PC-9 (cell line): ENCODE measurements around the gene RDH13. TPM values are rescaled to one million over a fixed set of nuclear protein-coding genes. Genes with fewer than 3 reads are reported as not detected.

Experiments used
- BruUV-seq: library from RNA; stranded (reverse); fragments of 400-500 nt; replicated peaks from 2 replicates; lab custom pipeline; 2021; lab: Mats Ljungman, UMichigan
- CTCF ChIA-PET: fragments of 300-600 bp; sonication (Branson Sonifier 250); formaldehyde crosslinking; loops from one replicate; lab custom pipeline; 2022; ENCODE audit warnings: antibody characterized with exemption; lab: Charles Lee
- POLR2A ChIA-PET: fragments of 300-600 bp; sonication (Branson Sonifier 250); formaldehyde crosslinking; loops from one replicate; lab custom pipeline; 2022; ENCODE audit warnings: antibody characterized with exemption; ENCODE audit not compliant: unreplicated experiment; lab: Charles Lee
- DNase-seq, 2 experiments: peaks; one replicate each; pipeline versions ENCODE4 v3.0.0 to v3.0.0-alpha.2; 2015 to 2022; ENCODE audit warnings: mixed read lengths in 1 of 2
- H2AFZ ChIP-seq: fragments of 200-600 bp; sonication (generic); 2 replicates; pipeline ENCODE4 v1.8.1; 2017; ENCODE audit warnings: antibody characterized with exemption
- H3F3A ChIP-seq: fragments of 200-600 bp; sonication (generic); 2 replicates; pipeline ENCODE4 v1.8.1; 2017; ENCODE audit warnings: antibody characterized with exemption, mild to moderate bottlenecking, low read depth; ENCODE audit not compliant: insufficient read depth
- H3K27ac ChIP-seq: fragments of 200-600 bp; sonication (generic); 2 replicates; pipeline ENCODE4 v1.6.1; 2016; ENCODE audit warnings: mixed run types
- H3K27me3 ChIP-seq: fragments of 200-600 bp; sonication (generic); 2 replicates; pipeline ENCODE4 v1.6.1; 2016; ENCODE audit warnings: low read depth, mixed run types; ENCODE audit not compliant: insufficient read depth
- H3K36me3 ChIP-seq: fragments of 200-600 bp; sonication (generic); 2 replicates; pipeline ENCODE4 v1.6.1; 2016; ENCODE audit warnings: low read depth, mixed run types
- H3K4me1 ChIP-seq: fragments of 200-600 bp; sonication (generic); replicated peaks from 2 replicates; pipeline ENCODE4 v1.6.1; 2016; ENCODE audit warnings: mixed run types; ENCODE audit not compliant: insufficient read depth
- H3K4me2 ChIP-seq: fragments of 200-600 bp; sonication (generic); 2 replicates; pipeline ENCODE4 v1.6.1; 2017; ENCODE audit warnings: mixed run types
- H3K4me3 ChIP-seq: fragments of 200-600 bp; sonication (generic); 2 replicates; pipeline ENCODE4 v1.6.1; 2016; ENCODE audit warnings: mixed run types
- H3K79me2 ChIP-seq: fragments of 200-600 bp; sonication (generic); 2 replicates; pipeline ENCODE4 v1.6.1; 2017; ENCODE audit warnings: low read depth, mixed run types
- H3K9me2 ChIP-seq: fragments of 200-600 bp; sonication (generic); 2 replicates; pipeline ENCODE4 v1.8.1; 2017; ENCODE audit warnings: mild to moderate bottlenecking; ENCODE audit not compliant: insufficient read depth
- H3K9me3 ChIP-seq: fragments of 200-600 bp; sonication (generic); 2 replicates; pipeline ENCODE4 v1.8.1; 2016; ENCODE audit warnings: low read depth; ENCODE audit not compliant: insufficient read depth
- H4K20me1 ChIP-seq: fragments of 200-600 bp; sonication (generic); 2 replicates; pipeline ENCODE4 v1.8.1; 2017; ENCODE audit not compliant: insufficient read depth
- EZH2 ChIP-seq: fragments of 200-600 bp; sonication (generic); IDR thresholded peaks from 2 replicates; pipeline ENCODE4 v1.8.0; 2017; ENCODE audit warnings: antibody characterized with exemption, low read depth
- intact Hi-C: fragments of 100-400 bp; cut with micrococcal nuclease; formaldehyde crosslinking; loops from one replicate; pipeline ENCODE4 v1.10.0; 2022; ENCODE audit not compliant: unreplicated experiment
- total RNA-seq: library from RNA; stranded (reverse); gene quantifications from 2 replicates; pipeline ENCODE4 v1.2.3, GENCODE V29; 2021
- TF ChIP-seq, protein P1 (sequence below): fragments of 200-600 bp; sonication (generic); conservative IDR thresholded peaks from 2 replicates; pipeline ENCODE4 v1.6.1; 2017; ENCODE audit warnings: mixed run types, antibody characterized with exemption, mild to moderate bottlenecking, moderate library complexity

The RDH13 gene
- total RNA-seq, 1 experiment from 2014 or later, result 39.8 TPM

DNA sequence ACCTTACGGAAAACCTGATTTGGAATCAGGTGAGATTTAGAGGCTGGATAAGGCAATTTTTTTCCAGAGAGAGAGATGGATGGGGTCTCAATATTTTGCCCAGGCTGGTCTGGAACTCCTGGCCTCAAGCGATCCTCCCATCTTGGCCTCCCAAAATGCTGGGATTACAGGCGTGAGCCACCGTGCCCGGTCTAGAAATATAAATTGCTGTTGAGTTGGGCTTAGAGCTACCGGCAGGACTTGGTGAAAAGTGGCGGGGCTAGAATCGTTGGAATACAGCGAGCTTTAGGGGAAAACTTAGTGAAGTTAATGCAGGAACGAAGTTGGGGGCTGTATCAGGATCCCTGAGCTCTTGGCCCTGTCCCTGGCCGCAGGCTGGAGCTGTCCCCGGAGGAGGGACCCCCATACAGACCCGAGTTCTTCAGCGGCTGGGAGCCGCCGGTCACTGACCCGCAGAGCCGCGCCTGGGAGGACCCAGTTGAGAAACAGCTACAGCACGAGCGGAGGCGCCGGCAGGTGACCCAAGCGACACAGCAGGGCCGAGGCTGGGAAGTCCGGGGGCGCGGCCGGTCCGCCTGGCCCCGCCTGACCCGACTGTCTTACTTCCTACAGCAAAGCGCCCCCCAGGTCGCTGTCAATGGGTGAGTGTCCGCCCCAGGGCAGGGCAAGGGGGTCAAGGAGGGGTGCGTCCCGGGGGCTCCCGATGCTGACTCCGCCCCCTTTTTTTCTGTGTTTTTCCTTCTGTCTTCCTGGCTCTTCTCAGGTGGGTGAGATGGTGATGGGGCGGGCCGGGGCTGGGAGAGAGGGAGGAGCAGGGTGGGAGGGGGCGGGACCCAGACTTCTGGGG, 20.3 kb upstream of the RDH13 start:
- intact Hi-C loops, result no loop called here
- Histone ChIP-seq H3K9me3 (no peaks in the 10 kb centered on the region), H3K4me2 (no peak overlapping the region), H3K79me2 (no peaks in the 10 kb centered on the region), H4K20me1 (peaks cover 10% of the 10 kb centered on the region; the same call in 1 of the 2 replicates), H2AFZ (no peak overlapping the region), H3K27ac (no peak overlapping the region), H3K4me3 (no peak overlapping the region), H3K36me3 (peaks cover 16% of the 10 kb centered on the region), H3K9me2 (no peaks in the 10 kb centered on the region), H3K4me1 (no peaks in the 10 kb centered on the region), H3F3A (peaks cover 77% of the 10 kb centered on the region; the same call in 1 of the 2 replicates), H3K27me3 (no peaks in the 10 kb centered on the region)
- peak in 1 of 2 experiments; percentile 5 for DNase-seq
- TF ChIP-seq EZH2, result no peak
- TF ChIP-seq, protein P1, sequence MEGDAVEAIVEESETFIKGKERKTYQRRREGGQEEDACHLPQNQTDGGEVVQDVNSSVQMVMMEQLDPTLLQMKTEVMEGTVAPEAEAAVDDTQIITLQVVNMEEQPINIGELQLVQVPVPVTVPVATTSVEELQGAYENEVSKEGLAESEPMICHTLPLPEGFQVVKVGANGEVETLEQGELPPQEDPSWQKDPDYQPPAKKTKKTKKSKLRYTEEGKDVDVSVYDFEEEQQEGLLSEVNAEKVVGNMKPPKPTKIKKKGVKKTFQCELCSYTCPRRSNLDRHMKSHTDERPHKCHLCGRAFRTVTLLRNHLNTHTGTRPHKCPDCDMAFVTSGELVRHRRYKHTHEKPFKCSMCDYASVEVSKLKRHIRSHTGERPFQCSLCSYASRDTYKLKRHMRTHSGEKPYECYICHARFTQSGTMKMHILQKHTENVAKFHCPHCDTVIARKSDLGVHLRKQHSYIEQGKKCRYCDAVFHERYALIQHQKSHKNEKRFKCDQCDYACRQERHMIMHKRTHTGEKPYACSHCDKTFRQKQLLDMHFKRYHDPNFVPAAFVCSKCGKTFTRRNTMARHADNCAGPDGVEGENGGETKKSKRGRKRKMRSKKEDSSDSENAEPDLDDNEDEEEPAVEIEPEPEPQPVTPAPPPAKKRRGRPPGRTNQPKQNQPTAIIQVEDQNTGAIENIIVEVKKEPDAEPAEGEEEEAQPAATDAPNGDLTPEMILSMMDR, result no peak
- CTCF ChIA-PET, result no interaction called here
- BruUV-seq, result no TSS peak
- POLR2A ChIA-PET, result no interaction called here

DNA sequence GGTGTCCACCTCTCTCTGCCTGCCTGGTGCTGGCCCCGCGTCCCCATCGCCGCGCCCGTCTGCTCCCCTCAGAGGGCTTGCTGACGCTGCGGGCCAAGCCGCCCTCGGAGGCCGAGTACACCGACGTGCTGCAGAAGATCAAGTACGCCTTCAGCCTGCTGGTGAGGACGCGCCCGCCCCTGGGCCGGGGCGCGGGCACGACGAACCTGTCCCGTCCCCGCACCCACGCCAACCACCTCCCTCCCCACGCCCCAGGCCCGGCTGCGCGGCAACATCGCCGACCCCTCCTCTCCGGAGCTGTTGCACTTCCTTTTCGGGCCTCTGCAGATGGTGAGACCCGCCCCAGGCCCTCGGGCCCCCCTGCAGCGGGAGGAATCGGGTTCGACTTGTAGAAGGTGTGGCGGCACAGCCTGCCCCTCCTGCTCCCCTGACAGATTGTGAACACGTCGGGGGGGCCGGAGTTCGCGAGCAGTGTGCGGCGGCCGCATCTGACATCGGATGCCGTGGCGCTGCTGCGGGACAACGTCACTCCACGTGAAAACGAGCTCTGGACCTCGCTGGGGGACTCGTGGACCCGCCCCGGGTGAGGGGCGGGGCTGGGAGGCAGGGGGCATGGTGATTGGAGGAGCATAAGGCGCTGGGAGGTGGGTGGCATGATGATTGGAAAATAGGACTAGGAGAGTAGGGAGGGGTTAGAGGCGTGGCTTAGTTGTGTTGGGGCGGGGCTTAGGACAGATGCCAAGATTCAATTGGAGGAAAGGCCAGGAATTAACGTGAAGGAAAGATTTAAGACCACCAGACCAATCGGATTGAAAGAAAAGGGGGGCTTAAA, 19.3 kb upstream of the RDH13 start:
- peaks cover 68% of the 10 kb centered on the region; the same call in 1 of the 2 replicates for H3F3A ChIP-seq
- H3K27ac ChIP-seq, result no peak overlapping the region
- H4K20me1 ChIP-seq, result peaks cover 10% of the 10 kb centered on the region; the same call in 1 of the 2 replicates
- no peak overlapping the region for H3K4me2 ChIP-seq
- intact Hi-C loops, result no loop called here
- no peaks in the 10 kb centered on the region for H3K27me3 ChIP-seq
- no peaks in the 10 kb centered on the region for H3K9me2 ChIP-seq
- CTCF ChIA-PET, result no interaction called here
- H2AFZ ChIP-seq, result no peak overlapping the region
- peaks cover 14% of the 10 kb centered on the region for H3K36me3 ChIP-seq
- POLR2A ChIA-PET, result no interaction called here
- peak in 1 of 2 experiments; percentile 35 for DNase-seq
- TF ChIP-seq, protein P1, result no peak
- no peak overlapping the region for H3K4me3 ChIP-seq
- no peaks in the 10 kb centered on the region for H3K4me1 ChIP-seq
- H3K9me3 ChIP-seq, result no peaks in the 10 kb centered on the region
- BruUV-seq, result no TSS peak
- 0 out of 2 replicates have a peak, but pooled peaks cover under 1% of the 10 kb centered on the region for H3K79me2 ChIP-seq

DNA sequence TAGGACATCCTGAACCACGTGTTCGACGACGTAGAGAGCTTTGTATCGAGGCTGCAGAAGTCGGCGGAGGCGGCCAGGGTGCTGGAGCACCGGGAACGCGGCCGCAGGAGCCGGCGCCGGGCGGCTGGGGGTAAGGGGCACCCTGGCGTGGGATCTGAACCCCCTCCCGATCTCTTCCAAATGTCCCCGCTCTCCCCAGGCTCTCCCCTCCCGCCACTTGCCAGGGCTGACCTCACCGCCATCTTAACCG, 18.7 kb upstream of the RDH13 start:
- POLR2A ChIA-PET, result no interaction called here
- Histone ChIP-seq H3K27ac (no peak overlapping the region), H3K9me2 (no peaks in the 10 kb centered on the region), H3K27me3 (no peaks in the 10 kb centered on the region), H2AFZ (no peak overlapping the region), H3K4me3 (no peak overlapping the region), H4K20me1 (peaks cover 10% of the 10 kb centered on the region; the same call in 1 of the 2 replicates), H3F3A (peaks cover 73% of the 10 kb centered on the region; the same call in 1 of the 2 replicates), H3K36me3 (peaks cover 10% of the 10 kb centered on the region; the same call in 1 of the 2 replicates), H3K79me2 (peaks cover 6% of the 10 kb centered on the region; the same call in 1 of the 2 replicates), H3K4me1 (peaks cover 4% of the 10 kb centered on the region), H3K4me2 (no peak overlapping the region), H3K9me3 (no peaks in the 10 kb centered on the region)
- TF ChIP-seq EZH2, result no peak
- TF ChIP-seq, protein P1, result no peak
- no TSS peak for BruUV-seq
- intact Hi-C loops, result no loop called here
- CTCF ChIA-PET, result no interaction called here
- peak in 1 of 2 experiments; percentile 10 for DNase-seq
